ENCODE measurements around the gene NTM. TPM values are rescaled to one million over a fixed set of nuclear protein-coding genes. Genes with fewer than 3 reads are reported as not detected.
"Not testable (repeated sequence)": the region's sequence is repeated elsewhere in the genome, so short reads cannot be mapped to it uniquely, and the experiment has no call there.

Gene NTM
- total RNA-seq, 3 donors from 2014 or later = 0.66 to 9.0 (median 1.0) TPM

- Histone ChIP-seq H3K36me3 (no peaks in the 10 kb centered on the region), H3K27ac (no peak overlapping the region), H3K4me1 (no peaks in the 10 kb centered on the region), H3K27me3 (peaks cover 0 to 3% of the 10 kb centered on the region in 2 donors), H3K4me3 (no peak overlapping the region), H3K9me3 (no peaks in the 10 kb centered on the region)
- no peak for TF ChIP-seq POLR2A (IDR thresholded peaks at IDR 0.05)
- no peak for TF ChIP-seq CTCF (IDR thresholded peaks at IDR 0.05)
- TF ChIP-seq POLR2AphosphoS5 (IDR thresholded peaks at IDR 0.05) = no peak
- DNase-seq (ENCODE audit: low spot score in 2 of 2) = no peak
- intact Hi-C loops (cut with DNase I; ENCODE audit: low total_unique reads) = no loop called here
Observed at GRCh38 chr11:131423688-131424087, 53.3 kb downstream of the NTM start.

GRCh38 chr11:131424257-131424876 is 54.0 kb downstream of the NTM start:
- intact Hi-C loops (cut with DNase I; ENCODE audit: low total_unique reads); DNase-seq (ENCODE audit: low spot score in 2 of 2); H3K27me3 ChIP-seq; H3K4me1 ChIP-seq; H3K36me3 ChIP-seq; H3K9me3 ChIP-seq; H3K27ac ChIP-seq; H3K4me3 ChIP-seq: not testable (repeated sequence)

GRCh38 chr11:131425285-131425684 is 54.9 kb downstream of the NTM start:
- intact Hi-C loops (cut with DNase I; ENCODE audit: low total_unique reads) = no loop called here
- Histone ChIP-seq H3K9me3 (no peaks in the 10 kb centered on the region), H3K4me3 (no peak overlapping the region), H3K27ac (no peak overlapping the region), H3K27me3 (no peaks in the 10 kb centered on the region), H3K4me1 (no peaks in the 10 kb centered on the region), H3K36me3 (no peaks in the 10 kb centered on the region)
- no peak for DNase-seq (ENCODE audit: low spot score in 2 of 2)
- TF ChIP-seq CTCF (IDR thresholded peaks at IDR 0.05) (no peak), POLR2A (IDR thresholded peaks at IDR 0.05) (no peak), POLR2AphosphoS5 (IDR thresholded peaks at IDR 0.05) (no peak)

GRCh38 chr11:131428853-131429252 is 58.4 kb downstream of the NTM start:
- DNase-seq (ENCODE audit: low spot score in 2 of 2) = no peak
- no peak overlapping the region for H3K4me3 ChIP-seq
- no peaks in the 10 kb centered on the region for H3K9me3 ChIP-seq
- no peak overlapping the region for H3K27ac ChIP-seq
- no peaks in the 10 kb centered on the region for H3K4me1 ChIP-seq
- no peaks in the 10 kb centered on the region for H3K36me3 ChIP-seq
- no peaks in the 10 kb centered on the region for H3K27me3 ChIP-seq
- intact Hi-C loops (cut with DNase I; ENCODE audit: low total_unique reads) = no loop called here
- no peak for TF ChIP-seq CTCF (IDR thresholded peaks at IDR 0.05)
- TF ChIP-seq POLR2A (IDR thresholded peaks at IDR 0.05) = no peak
- no peak for TF ChIP-seq POLR2AphosphoS5 (IDR thresholded peaks at IDR 0.05)

- no peaks in the 10 kb centered on the region for H3K36me3 ChIP-seq
- TF ChIP-seq CTCF (IDR thresholded peaks at IDR 0.05) (no peak), POLR2A (IDR thresholded peaks at IDR 0.05) (no peak), POLR2AphosphoS5 (IDR thresholded peaks at IDR 0.05) (no peak)
- intact Hi-C loops (cut with DNase I; ENCODE audit: low total_unique reads) = no loop called here
- no peaks in the 10 kb centered on the region for H3K4me1 ChIP-seq
- DNase-seq (ENCODE audit: low spot score in 2 of 2) = no peak
- H3K9me3 ChIP-seq = no peaks in the 10 kb centered on the region
- H3K4me3 ChIP-seq = no peak overlapping the region
- no peaks in the 10 kb centered on the region for H3K27me3 ChIP-seq
- no peak overlapping the region for H3K27ac ChIP-seq
Observed at GRCh38 chr11:131430473-131431208, 60.2 kb downstream of the NTM start.

Measured in breast epithelium (tissue), 4 donors.